Vagina (tissue), 2 donors: ENCODE data around the gene RIN3.

Experiments used
- POLR2A ChIP-seq, 2 donors: fragments of 450-650 bp; IDR thresholded peaks; one replicate each; pipeline ENCODE4 v1.6.1; 2017; ENCODE audit warnings: antibody characterized with exemption in 2 of 2, mild to moderate bottlenecking in 2 of 2, moderate library complexity in 2 of 2
- POLR2AphosphoS5 ChIP-seq, 2 donors: sonication (generic); formaldehyde crosslinking; IDR thresholded peaks; one replicate each; pipeline ENCODE4 v1.9.0; 2017; ENCODE audit warnings: antibody characterized with exemption in 2 of 2, mild to moderate bottlenecking in 2 of 2, low read depth in 1 of 2; ENCODE audit not compliant: insufficient read depth in 1 of 2
- TF ChIP-seq, protein P1 (sequence below), 3 experiments: fragments of 450-650 bp in 2 of 3; fragments of 200-600 bp in 1 of 3; sonication (generic) in 1 of 3; IDR thresholded peaks; one replicate each; pipeline ENCODE4 v1.5.1; 2017 to 2019; ENCODE audit warnings: antibody characterized with exemption in 3 of 3, mild to moderate bottlenecking in 2 of 3, moderate library complexity in 2 of 3

DNA sequence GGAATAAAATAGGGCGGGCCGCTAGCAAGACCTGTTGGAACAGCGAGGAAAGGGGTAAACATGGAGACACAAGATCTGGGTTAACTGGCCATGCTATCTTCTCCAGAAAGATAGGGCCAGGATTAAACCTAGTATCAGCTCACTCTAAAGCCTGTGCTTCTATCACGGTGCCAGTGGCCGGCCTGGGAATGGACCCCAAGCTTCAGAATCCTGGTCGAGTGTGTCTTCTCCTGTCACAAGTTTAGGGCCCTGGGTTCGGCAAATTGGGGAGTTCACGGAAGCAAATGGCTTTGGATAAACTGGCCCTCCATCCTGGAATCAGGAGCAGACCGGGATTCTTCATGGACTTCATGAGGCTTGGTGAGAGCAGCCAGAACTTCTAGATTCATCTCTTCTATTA, 152.7 kb downstream of the RIN3 start:
- TF ChIP-seq, protein P1, sequence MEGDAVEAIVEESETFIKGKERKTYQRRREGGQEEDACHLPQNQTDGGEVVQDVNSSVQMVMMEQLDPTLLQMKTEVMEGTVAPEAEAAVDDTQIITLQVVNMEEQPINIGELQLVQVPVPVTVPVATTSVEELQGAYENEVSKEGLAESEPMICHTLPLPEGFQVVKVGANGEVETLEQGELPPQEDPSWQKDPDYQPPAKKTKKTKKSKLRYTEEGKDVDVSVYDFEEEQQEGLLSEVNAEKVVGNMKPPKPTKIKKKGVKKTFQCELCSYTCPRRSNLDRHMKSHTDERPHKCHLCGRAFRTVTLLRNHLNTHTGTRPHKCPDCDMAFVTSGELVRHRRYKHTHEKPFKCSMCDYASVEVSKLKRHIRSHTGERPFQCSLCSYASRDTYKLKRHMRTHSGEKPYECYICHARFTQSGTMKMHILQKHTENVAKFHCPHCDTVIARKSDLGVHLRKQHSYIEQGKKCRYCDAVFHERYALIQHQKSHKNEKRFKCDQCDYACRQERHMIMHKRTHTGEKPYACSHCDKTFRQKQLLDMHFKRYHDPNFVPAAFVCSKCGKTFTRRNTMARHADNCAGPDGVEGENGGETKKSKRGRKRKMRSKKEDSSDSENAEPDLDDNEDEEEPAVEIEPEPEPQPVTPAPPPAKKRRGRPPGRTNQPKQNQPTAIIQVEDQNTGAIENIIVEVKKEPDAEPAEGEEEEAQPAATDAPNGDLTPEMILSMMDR (IDR thresholded peaks at IDR 0.05), result no peak
- TF ChIP-seq POLR2A (IDR thresholded peaks at IDR 0.05), result no peak
- TF ChIP-seq POLR2AphosphoS5 (IDR thresholded peaks at IDR 0.05; ENCODE audit: insufficient read depth in 1 of 2, low read depth in 1 of 2), result no peak
